ENCODE results near the gene UBE2QL1. TPM values are rescaled to one million over a fixed set of nuclear protein-coding genes. Genes with fewer than 3 reads are reported as not detected.

UBE2QL1 gene
- total RNA-seq, 1 experiment from 2014 or later: 0.50 TPM

DNA sequence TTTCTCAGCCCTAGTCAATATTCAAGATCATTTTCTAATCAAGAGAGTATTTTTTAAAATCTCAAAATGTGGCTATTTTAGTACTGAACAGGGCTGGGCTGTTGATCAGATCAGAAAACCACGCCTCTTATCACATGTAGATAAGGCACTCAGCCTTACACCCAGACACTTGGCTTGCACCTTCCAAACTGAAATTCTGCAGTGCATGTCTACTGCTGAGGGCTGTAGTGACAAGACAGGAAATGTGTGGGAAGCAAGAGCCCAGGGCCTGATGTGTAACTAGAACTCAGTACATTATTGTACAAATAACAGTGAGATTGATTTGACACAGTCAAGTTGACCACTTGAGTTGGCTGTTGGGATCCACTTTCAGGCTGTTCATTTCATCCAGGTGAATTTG, 48.6 kb downstream of the UBE2QL1 start (continued):
- TF ChIP-seq ZNF396 (CRISPR knock-in tag; IDR thresholded peaks at IDR 0.05; ENCODE audit: borderline replicate concordance) (no peak), ZNF423 (CRISPR knock-in tag; IDR thresholded peaks at IDR 0.05) (no peak), IRF2 (CRISPR knock-in tag; IDR thresholded peaks at IDR 0.05; ENCODE audit: borderline replicate concordance, low read depth) (no peak), GTF2I (CRISPR knock-in tag; conservative IDR thresholded peaks at IDR 0.05) (no peak)

DNA sequence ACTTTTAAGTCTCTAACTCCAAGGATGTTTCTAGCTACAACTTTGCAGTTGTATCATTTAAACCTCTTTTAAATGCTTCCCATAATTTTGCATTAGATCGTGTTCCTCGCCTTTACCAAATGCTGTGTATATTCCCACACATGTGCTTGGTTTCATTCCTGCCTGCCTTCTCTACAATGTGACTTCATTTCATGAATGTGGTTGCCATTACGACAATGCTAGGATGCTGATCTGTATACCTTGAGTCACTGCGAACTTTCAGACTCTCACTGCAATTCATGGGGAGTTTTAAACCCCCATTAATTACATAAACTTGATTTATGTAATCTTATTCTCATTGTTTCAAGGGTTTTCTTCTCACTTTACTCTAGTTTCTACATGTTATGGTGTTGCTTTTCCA, 50.3 kb downstream of the UBE2QL1 start:
- Mint-ChIP-seq H3K4me3 (no peak overlapping the region), H3K27me3 (ENCODE audit: low read depth) (no peaks in the 10 kb centered on the region), H3K36me3 (0 out of 2 replicates have a peak, but pooled peaks cover 4% of the 10 kb centered on the region), H3K9me3 (peaks cover 11% of the 10 kb centered on the region), H3K4me1 (no peaks in the 10 kb centered on the region), H3K27ac (no peak overlapping the region)
- DNase-seq (ENCODE audit: low spot score): no peak
- no peak for ATAC-seq
- TF ChIP-seq EMX1 (CRISPR knock-in tag; IDR thresholded peaks at IDR 0.05) (no peak), OVOL2 (CRISPR knock-in tag; IDR thresholded peaks at IDR 0.05; ENCODE audit: borderline replicate concordance) (no peak), RORB (CRISPR knock-in tag; IDR thresholded peaks at IDR 0.05) (no peak), ESRRA (CRISPR knock-in tag; IDR thresholded peaks at IDR 0.05; ENCODE audit: borderline replicate concordance) (no peak), HMGA2 (CRISPR knock-in tag; IDR thresholded peaks at IDR 0.05) (no peak), FOXJ3 (CRISPR knock-in tag; IDR thresholded peaks at IDR 0.05; ENCODE audit: borderline replicate concordance) (no peak), ZNF317 (CRISPR knock-in tag; IDR thresholded peaks at IDR 0.05; ENCODE audit: borderline replicate concordance, low read depth) (no peak), KAT7 (CRISPR knock-in tag; IDR thresholded peaks at IDR 0.05; ENCODE audit: borderline replicate concordance) (no peak), JAZF1 (CRISPR knock-in tag; IDR thresholded peaks at IDR 0.05) (no peak), SOX15 (CRISPR knock-in tag; IDR thresholded peaks at IDR 0.05) (no peak), ZNF263 (CRISPR knock-in tag; IDR thresholded peaks at IDR 0.05; ENCODE audit: low read depth) (no peak), GTF2I (CRISPR knock-in tag; conservative IDR thresholded peaks at IDR 0.05) (no peak), MXD4 (CRISPR knock-in tag; IDR thresholded peaks at IDR 0.05; ENCODE audit: borderline replicate concordance) (no peak), CREB1 (CRISPR knock-in tag; IDR thresholded peaks at IDR 0.05) (no peak)
- TF ChIP-seq, protein P1, sequence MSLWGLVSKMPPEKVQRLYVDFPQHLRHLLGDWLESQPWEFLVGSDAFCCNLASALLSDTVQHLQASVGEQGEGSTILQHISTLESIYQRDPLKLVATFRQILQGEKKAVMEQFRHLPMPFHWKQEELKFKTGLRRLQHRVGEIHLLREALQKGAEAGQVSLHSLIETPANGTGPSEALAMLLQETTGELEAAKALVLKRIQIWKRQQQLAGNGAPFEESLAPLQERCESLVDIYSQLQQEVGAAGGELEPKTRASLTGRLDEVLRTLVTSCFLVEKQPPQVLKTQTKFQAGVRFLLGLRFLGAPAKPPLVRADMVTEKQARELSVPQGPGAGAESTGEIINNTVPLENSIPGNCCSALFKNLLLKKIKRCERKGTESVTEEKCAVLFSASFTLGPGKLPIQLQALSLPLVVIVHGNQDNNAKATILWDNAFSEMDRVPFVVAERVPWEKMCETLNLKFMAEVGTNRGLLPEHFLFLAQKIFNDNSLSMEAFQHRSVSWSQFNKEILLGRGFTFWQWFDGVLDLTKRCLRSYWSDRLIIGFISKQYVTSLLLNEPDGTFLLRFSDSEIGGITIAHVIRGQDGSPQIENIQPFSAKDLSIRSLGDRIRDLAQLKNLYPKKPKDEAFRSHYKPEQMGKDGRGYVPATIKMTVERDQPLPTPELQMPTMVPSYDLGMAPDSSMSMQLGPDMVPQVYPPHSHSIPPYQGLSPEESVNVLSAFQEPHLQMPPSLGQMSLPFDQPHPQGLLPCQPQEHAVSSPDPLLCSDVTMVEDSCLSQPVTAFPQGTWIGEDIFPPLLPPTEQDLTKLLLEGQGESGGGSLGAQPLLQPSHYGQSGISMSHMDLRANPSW (CRISPR knock-in tag; conservative IDR thresholded peaks at IDR 0.05; ENCODE audit: low read depth): no peak
- TF ChIP-seq, protein P2, sequence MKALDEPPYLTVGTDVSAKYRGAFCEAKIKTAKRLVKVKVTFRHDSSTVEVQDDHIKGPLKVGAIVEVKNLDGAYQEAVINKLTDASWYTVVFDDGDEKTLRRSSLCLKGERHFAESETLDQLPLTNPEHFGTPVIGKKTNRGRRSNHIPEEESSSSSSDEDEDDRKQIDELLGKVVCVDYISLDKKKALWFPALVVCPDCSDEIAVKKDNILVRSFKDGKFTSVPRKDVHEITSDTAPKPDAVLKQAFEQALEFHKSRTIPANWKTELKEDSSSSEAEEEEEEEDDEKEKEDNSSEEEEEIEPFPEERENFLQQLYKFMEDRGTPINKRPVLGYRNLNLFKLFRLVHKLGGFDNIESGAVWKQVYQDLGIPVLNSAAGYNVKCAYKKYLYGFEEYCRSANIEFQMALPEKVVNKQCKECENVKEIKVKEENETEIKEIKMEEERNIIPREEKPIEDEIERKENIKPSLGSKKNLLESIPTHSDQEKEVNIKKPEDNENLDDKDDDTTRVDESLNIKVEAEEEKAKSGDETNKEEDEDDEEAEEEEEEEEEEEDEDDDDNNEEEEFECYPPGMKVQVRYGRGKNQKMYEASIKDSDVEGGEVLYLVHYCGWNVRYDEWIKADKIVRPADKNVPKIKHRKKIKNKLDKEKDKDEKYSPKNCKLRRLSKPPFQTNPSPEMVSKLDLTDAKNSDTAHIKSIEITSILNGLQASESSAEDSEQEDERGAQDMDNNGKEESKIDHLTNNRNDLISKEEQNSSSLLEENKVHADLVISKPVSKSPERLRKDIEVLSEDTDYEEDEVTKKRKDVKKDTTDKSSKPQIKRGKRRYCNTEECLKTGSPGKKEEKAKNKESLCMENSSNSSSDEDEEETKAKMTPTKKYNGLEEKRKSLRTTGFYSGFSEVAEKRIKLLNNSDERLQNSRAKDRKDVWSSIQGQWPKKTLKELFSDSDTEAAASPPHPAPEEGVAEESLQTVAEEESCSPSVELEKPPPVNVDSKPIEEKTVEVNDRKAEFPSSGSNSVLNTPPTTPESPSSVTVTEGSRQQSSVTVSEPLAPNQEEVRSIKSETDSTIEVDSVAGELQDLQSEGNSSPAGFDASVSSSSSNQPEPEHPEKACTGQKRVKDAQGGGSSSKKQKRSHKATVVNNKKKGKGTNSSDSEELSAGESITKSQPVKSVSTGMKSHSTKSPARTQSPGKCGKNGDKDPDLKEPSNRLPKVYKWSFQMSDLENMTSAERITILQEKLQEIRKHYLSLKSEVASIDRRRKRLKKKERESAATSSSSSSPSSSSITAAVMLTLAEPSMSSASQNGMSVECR (CRISPR knock-in tag; IDR thresholded peaks at IDR 0.05; ENCODE audit: borderline replicate concordance): no peak
- TF ChIP-seq, protein P3, sequence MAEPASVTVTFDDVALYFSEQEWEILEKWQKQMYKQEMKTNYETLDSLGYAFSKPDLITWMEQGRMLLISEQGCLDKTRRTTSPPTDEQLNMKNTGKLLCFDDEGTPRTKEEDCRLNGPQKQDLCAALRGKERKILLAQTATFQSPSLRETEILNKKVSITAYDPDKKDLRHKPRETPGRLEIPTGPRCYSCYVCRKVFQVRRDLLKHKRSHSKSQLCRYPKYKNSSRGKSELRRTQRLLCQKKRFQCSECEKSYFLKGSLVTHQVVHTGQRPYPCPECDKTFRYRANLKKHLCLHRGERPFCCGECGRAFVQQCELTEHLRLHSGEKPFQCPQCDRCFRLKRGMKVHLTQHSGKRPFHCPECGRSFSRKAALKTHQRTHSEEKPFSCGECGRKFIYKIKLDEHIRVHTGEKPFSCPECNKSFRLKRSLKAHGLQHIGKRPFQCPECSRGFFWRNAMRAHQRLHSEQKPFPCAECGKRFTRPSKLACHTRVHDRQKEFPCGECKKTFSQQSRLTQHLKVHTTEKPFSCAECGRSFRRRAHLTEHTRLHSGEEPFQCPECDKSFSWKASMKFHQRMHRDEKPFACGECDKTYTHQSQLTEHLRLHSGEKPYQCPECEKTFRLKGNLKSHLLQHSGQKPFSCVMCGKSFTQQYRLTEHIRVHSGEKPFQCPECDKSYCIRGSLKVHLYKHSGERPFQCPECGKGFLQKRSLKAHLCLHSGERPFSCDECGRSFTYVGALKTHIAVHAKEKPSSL (CRISPR knock-in tag; conservative IDR thresholded peaks at IDR 0.05): no peak
- TF ChIP-seq, protein P4, sequence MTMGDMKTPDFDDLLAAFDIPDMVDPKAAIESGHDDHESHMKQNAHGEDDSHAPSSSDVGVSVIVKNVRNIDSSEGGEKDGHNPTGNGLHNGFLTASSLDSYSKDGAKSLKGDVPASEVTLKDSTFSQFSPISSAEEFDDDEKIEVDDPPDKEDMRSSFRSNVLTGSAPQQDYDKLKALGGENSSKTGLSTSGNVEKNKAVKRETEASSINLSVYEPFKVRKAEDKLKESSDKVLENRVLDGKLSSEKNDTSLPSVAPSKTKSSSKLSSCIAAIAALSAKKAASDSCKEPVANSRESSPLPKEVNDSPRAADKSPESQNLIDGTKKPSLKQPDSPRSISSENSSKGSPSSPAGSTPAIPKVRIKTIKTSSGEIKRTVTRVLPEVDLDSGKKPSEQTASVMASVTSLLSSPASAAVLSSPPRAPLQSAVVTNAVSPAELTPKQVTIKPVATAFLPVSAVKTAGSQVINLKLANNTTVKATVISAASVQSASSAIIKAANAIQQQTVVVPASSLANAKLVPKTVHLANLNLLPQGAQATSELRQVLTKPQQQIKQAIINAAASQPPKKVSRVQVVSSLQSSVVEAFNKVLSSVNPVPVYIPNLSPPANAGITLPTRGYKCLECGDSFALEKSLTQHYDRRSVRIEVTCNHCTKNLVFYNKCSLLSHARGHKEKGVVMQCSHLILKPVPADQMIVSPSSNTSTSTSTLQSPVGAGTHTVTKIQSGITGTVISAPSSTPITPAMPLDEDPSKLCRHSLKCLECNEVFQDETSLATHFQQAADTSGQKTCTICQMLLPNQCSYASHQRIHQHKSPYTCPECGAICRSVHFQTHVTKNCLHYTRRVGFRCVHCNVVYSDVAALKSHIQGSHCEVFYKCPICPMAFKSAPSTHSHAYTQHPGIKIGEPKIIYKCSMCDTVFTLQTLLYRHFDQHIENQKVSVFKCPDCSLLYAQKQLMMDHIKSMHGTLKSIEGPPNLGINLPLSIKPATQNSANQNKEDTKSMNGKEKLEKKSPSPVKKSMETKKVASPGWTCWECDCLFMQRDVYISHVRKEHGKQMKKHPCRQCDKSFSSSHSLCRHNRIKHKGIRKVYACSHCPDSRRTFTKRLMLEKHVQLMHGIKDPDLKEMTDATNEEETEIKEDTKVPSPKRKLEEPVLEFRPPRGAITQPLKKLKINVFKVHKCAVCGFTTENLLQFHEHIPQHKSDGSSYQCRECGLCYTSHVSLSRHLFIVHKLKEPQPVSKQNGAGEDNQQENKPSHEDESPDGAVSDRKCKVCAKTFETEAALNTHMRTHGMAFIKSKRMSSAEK (CRISPR knock-in tag; IDR thresholded peaks at IDR 0.05; ENCODE audit: borderline replicate concordance): no peak
- ChIA-PET POLR2A (no interaction called here), CTCF (no interaction called here)

Measured in WTC11 (cell line).